Hair follicle dermal papilla cell (primary cell): ENCODE results near the gene IFNE. TPM values are rescaled to one million over a fixed set of nuclear protein-coding genes. Genes with fewer than 3 reads are reported as not detected.

ENCODE experiments used
- small RNA-seq: library from RNA; depleted of rRNA; stranded (forward); fragments of <200 nt; gene quantifications from one replicate; pipeline ENCODE3, GENCODE V24; 2012
- total RNA-seq: library from RNA; depleted of rRNA; stranded (reverse); fragments of >200 nt; gene quantifications from 2 replicates; pipeline ENCODE4 v1.2.3, GENCODE V29; 2012

The IFNE gene, protein sequence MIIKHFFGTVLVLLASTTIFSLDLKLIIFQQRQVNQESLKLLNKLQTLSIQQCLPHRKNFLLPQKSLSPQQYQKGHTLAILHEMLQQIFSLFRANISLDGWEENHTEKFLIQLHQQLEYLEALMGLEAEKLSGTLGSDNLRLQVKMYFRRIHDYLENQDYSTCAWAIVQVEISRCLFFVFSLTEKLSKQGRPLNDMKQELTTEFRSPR
- 1.3 and 3.6 TPM in 2 replicates for total RNA-seq

DNA sequence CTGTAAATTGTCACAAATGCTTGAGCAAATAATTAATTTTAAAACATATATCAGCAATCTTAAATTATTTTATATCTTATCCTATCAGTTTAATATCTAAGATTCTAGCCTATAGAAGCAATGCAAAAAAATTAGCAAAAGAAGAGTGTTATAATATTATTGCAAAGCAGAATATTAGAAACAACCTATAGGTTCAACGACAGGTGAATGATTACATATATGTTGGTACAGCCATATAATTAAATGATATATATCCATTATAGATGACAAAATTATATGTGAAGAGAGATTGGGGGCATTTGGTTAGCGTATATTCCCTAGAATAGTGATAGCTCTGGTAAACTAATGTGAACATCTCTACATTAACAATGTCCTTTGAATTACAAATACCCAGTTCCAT lies at the start of gene IFNE:
TSS of gene IFNE (minus strand) at position 101 of the 400 bp plus-strand sequence. CDS start 619 bp downstream, outside the sequence.

DNA sequence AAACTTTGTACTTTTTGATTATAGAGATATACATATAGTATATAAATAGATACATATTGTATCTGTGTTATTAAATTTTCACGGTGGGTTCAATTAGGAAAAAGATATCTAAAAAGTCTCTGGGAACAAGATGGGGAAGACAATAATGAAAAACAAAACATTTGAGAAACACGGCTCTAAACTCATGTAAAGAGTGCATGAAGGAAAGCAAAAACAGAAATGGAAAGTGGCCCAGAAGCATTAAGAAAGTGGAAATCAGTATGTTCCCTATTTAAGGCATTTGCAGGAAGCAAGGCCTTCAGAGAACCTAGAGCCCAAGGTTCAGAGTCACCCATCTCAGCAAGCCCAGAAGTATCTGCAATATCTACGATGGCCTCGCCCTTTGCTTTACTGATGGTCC lies 42.0 kb downstream of the IFNE start, which contains the start of gene IFNA1:
TSS of gene IFNA1 (plus strand) at position 301 of the 400 bp plus-strand sequence. CDS start at position 370, 69 bp downstream.

Small RNA genes lying within 50 kb of the gene (small RNA-seq; reads per million reads assigned to genes)
- gene MIR31 (3,071 reads per million, percentile 100 among the genes with 10 or more reads in this experiment), gene RF00157 (not detected)

Other genes with a start within 250 kb of the IFNE start
- not detected in 2 replicates for gene IFNA14, start 242.3 kb downstream of the IFNE start, total RNA-seq
- gene IFNA5, start 177.0 kb downstream of the IFNE start, total RNA-seq, result 0.32 TPM in 1 of 2 replicates, not detected in the other
- gene KLHL9, start 146.9 kb downstream of the IFNE start, total RNA-seq, result 56.6 and 68.8 TPM in 2 replicates
- gene IFNA6, start 131.4 kb downstream of the IFNE start, total RNA-seq, result not detected in 2 replicates
- gene IFNA13, start 114.3 kb downstream of the IFNE start, total RNA-seq, result not detected in 2 replicates
- not detected in 2 replicates for gene IFNA2, start 96.9 kb downstream of the IFNE start, total RNA-seq
- not detected in 2 replicates for gene IFNA8, start 73.2 kb downstream of the IFNE start, total RNA-seq
- not detected in 2 replicates for gene IFNA1, start 41.9 kb downstream of the IFNE start, total RNA-seq